ENCODE results near the gene SPON1.

GRCh38 chr11:14290422-14290821, 327.9 kb downstream of the SPON1 start:
- TF ChIP-seq CTCF (conservative IDR thresholded peaks at IDR 0.05; ENCODE audit: low read length): no peak
- TF ChIP-seq EZH2phosphoT487 (IDR thresholded peaks at IDR 0.05; ENCODE audit: borderline replicate concordance): no peak

Measured in Loucy (cell line).